ENCODE results near the gene PPM1B. TPM values are rescaled to one million over a fixed set of nuclear protein-coding genes. Genes with fewer than 3 reads are reported as not detected.

PPM1B gene
- total RNA-seq, 2 donors from 2014 or later: 50.8 to 77.9 TPM

GRCh38 chr2:44178950-44179349 is 10.3 kb downstream of the PPM1B start:
- no peak for TF ChIP-seq CTCF (IDR thresholded peaks at IDR 0.05)
- Histone ChIP-seq H3K36me3 (no peaks in the 10 kb centered on the region), H3K9me3 (no peaks in the 10 kb centered on the region), H3K9ac (ENCODE audit: low read depth in 2 of 2, low read length in 2 of 2) (no peak overlapping the region), H3K27ac (no peak overlapping the region), H3K4me3 (no peak overlapping the region), H3K27me3 (no peaks in the 10 kb centered on the region), H3K4me1 (no peaks in the 10 kb centered on the region)
- intact Hi-C loops (cut with DNase I): no loop called here
- no peak for DNase-seq

- Histone ChIP-seq H3K27ac (no peak overlapping the region), H3K9ac (ENCODE audit: low read depth in 2 of 2, low read length in 2 of 2) (no peak overlapping the region), H3K9me3 (no peaks in the 10 kb centered on the region), H3K27me3 (no peaks in the 10 kb centered on the region), H3K4me1 (no peaks in the 10 kb centered on the region), H3K4me3 (no peak overlapping the region), H3K36me3 (no peaks in the 10 kb centered on the region)
- no peak for DNase-seq
- intact Hi-C loops (cut with DNase I): no loop called here
- TF ChIP-seq CTCF (IDR thresholded peaks at IDR 0.05): no peak
Observed at GRCh38 chr2:44181648-44182047, 13.0 kb downstream of the PPM1B start.

GRCh38 chr2:44184106-44184505 is 15.4 kb downstream of the PPM1B start:
- DNase-seq: no peak
- TF ChIP-seq CTCF (IDR thresholded peaks at IDR 0.05): no peak

GRCh38 chr2:44186810-44187209 is 18.1 kb downstream of the PPM1B start:
- intact Hi-C loops (cut with DNase I): no loop called here
- H3K4me1 ChIP-seq: no peaks in the 10 kb centered on the region

More at GRCh38 chr2:44184106-44184505, 15.4 kb downstream of the PPM1B start:
- no peak overlapping the region for H3K27ac ChIP-seq
- no peaks in the 10 kb centered on the region for H3K27me3 ChIP-seq
- no peaks in the 10 kb centered on the region for H3K9me3 ChIP-seq
- H3K9ac ChIP-seq (ENCODE audit: low read depth in 2 of 2, low read length in 2 of 2): no peak overlapping the region
- no peaks in the 10 kb centered on the region for H3K4me1 ChIP-seq
- no peak overlapping the region for H3K4me3 ChIP-seq
- H3K36me3 ChIP-seq: no peaks in the 10 kb centered on the region
- intact Hi-C loops (cut with DNase I): no loop called here

GRCh38 chr2:44187251-44187650 is 18.6 kb downstream of the PPM1B start:
- no peak for TF ChIP-seq CTCF (IDR thresholded peaks at IDR 0.05)
- H3K27ac ChIP-seq: no peak overlapping the region
- H3K4me1 ChIP-seq: no peaks in the 10 kb centered on the region
- intact Hi-C loops (cut with DNase I): no loop called here
- H3K27me3 ChIP-seq: no peaks in the 10 kb centered on the region
- no peaks in the 10 kb centered on the region for H3K9me3 ChIP-seq
- H3K9ac ChIP-seq (ENCODE audit: low read depth in 2 of 2, low read length in 2 of 2): no peak overlapping the region
- no peaks in the 10 kb centered on the region for H3K36me3 ChIP-seq
- DNase-seq: no peak
- H3K4me3 ChIP-seq: no peak overlapping the region

More at GRCh38 chr2:44186810-44187209, 18.1 kb downstream of the PPM1B start:
- no peaks in the 10 kb centered on the region for H3K27me3 ChIP-seq
- no peak overlapping the region for H3K27ac ChIP-seq
- no peak overlapping the region for H3K4me3 ChIP-seq
- no peaks in the 10 kb centered on the region for H3K36me3 ChIP-seq
- no peaks in the 10 kb centered on the region for H3K9me3 ChIP-seq
- H3K9ac ChIP-seq (ENCODE audit: low read depth in 2 of 2, low read length in 2 of 2): no peak overlapping the region
- DNase-seq: no peak
- no peak for TF ChIP-seq CTCF (IDR thresholded peaks at IDR 0.05)

- no peak for TF ChIP-seq CTCF (IDR thresholded peaks at IDR 0.05)
- Histone ChIP-seq H3K4me3 (no peak overlapping the region), H3K9ac (ENCODE audit: low read depth in 2 of 2, low read length in 2 of 2) (no peak overlapping the region), H3K27me3 (no peaks in the 10 kb centered on the region), H3K4me1 (no peaks in the 10 kb centered on the region), H3K36me3 (no peaks in the 10 kb centered on the region), H3K27ac (no peak overlapping the region), H3K9me3 (no peaks in the 10 kb centered on the region)
- intact Hi-C loops (cut with DNase I): no loop called here
- no peak for DNase-seq
Observed at GRCh38 chr2:44188696-44189095, 20.0 kb downstream of the PPM1B start.
